ENCODE results near the gene DEFB124.

GRCh38 chr20:31430568-31431115, 44.3 kb downstream of the DEFB124 start:
- TF ChIP-seq CTCF (IDR thresholded peaks at IDR 0.05): no peak
- TF ChIP-seq POLR2A (IDR thresholded peaks at IDR 0.05): no peak
